Psoas muscle (tissue), 8 donors: Measurements from ENCODE around the gene CISD1. TPM values are rescaled to one million over a fixed set of nuclear protein-coding genes. Genes with fewer than 3 reads are reported as not detected.

ENCODE experiments used
- ATAC-seq, 4 donors: fragments of 200-7000 bp; cut with Tn5 transposase; one replicate each; pipeline ENCODE4 v1.9.1; 2020; ENCODE audit warnings: moderate library complexity in 3 of 4, mild to moderate bottlenecking in 2 of 4
- DNase-seq, 2 donors: peaks; one replicate each; pipeline ENCODE4 v3.0.0-alpha.2; 2020
- H3K27ac ChIP-seq: fragments of 200-600 bp; one replicate; pipeline ENCODE4 v1.8.0; 2022
- H3K27me3 ChIP-seq, 3 donors: fragments of 200-600 bp in 1 of 3; one replicate each; pipeline versions ENCODE4 v1.6.1 to v1.8.0; 2013 to 2022; ENCODE audit warnings: low read length in 2 of 3, mild to moderate bottlenecking in 2 of 3, moderate library complexity in 1 of 3; ENCODE audit not compliant: insufficient read depth in 3 of 3
- H3K36me3 ChIP-seq, 2 donors: fragments of 200-600 bp in 1 of 2; one replicate each; pipeline versions ENCODE4 v1.6.1 to v1.8.0; 2013 to 2022; ENCODE audit warnings: low read depth in 1 of 2, mild to moderate bottlenecking in 1 of 2, moderate library complexity in 1 of 2; ENCODE audit not compliant: insufficient read depth in 1 of 2
- H3K4me1 ChIP-seq: fragments of 200-600 bp; one replicate; pipeline ENCODE4 v1.8.0; 2022
- H3K4me3 ChIP-seq: fragments of 200-600 bp; one replicate; pipeline ENCODE4 v1.8.0; 2022; ENCODE audit warnings: mild to moderate bottlenecking
- H3K9me3 ChIP-seq: fragments of 200-600 bp; one replicate; pipeline ENCODE4 v1.8.0; 2022
- WGBS, 3 donors: extraction: QIAGEN DNeasy Blood & Tissue Kit; methylation state at CpG; one replicate each; pipeline versions ENCODE4 v1.1.6 to v1.1.7; 2013; 5-methylcytosine and 5-hydroxymethylcytosine counted together
- intact Hi-C, 2 donors: fragments of 100-400 bp; cut with DNase I; formaldehyde crosslinking; loops; one replicate each; pipeline versions ENCODE4 v1.11.0 to v1.14.2; 2022
- polyA plus RNA-seq, 3 donors: library from polyadenylated mRNA; stranded (reverse); fragments of 200-250 nt; gene quantifications; one replicate each; pipeline ENCODE4 v1.2.3, GENCODE V29; 2013
- total RNA-seq, 4 donors: library from RNA; stranded (reverse); fragmentation: NEBNext Ultra II Directional in 2 of 4; extraction: Animal tissue kit (Norgen Biotek cat#: 25700) in 2 of 4; gene quantifications; one replicate each; pipeline versions ENCODE4 v1.2.1 to v1.2.4, GENCODE V29; 2021 to 2023
- TF ChIP-seq, protein P1 (sequence below): fragments of 200-600 bp; IDR thresholded peaks from one replicate; pipeline ENCODE4 v1.8.0; 2022; ENCODE audit warnings: antibody characterized with exemption
- donor health status: healthy with polysubstance abuse.
- donor health status: DM: no; HTN: no; CAD: no; lungs with moderate emphysema.
- donor health status: Bipolar disorder and iron deficiency.
- donor health status: healthy.
- donor health status: DM: yes; HTN: yes; CAD: no.
- donor health status: DM: no; HTN: no; CAD: no.
- donor health status: DM: no; HTN: no; CAD: no.
- donor health status: DM: yes; HTN: yes; CAD: no.

The CISD1 gene
- total and polyA plus RNA-seq, 7 donors = 64.5 to 134 (median 95.3) TPM

- Histone ChIP-seq H3K4me3 (peak overlapping the region; percentile 92), H3K9me3 (no peaks in the 10 kb centered on the region), H3K27ac (peak overlapping the region; percentile 99), H3K4me1 (peaks cover 44% of the 10 kb centered on the region), H3K27me3 (no peaks in the 10 kb centered on the region), H3K36me3 (peaks cover 0 to 4% of the 10 kb centered on the region in 2 donors)
- intact Hi-C loops = loop anchor here (1.0 to 2.0 kb wide), 2 partner anchors 49 to 50 kb away; partner anchors contain the start of gene TFAM (in 2 of the 2)
- ATAC-seq (peak; percentile 82 to 91 (median 89)), DNase-seq (peak; percentile 35 to 86)
- TF ChIP-seq, protein P1, sequence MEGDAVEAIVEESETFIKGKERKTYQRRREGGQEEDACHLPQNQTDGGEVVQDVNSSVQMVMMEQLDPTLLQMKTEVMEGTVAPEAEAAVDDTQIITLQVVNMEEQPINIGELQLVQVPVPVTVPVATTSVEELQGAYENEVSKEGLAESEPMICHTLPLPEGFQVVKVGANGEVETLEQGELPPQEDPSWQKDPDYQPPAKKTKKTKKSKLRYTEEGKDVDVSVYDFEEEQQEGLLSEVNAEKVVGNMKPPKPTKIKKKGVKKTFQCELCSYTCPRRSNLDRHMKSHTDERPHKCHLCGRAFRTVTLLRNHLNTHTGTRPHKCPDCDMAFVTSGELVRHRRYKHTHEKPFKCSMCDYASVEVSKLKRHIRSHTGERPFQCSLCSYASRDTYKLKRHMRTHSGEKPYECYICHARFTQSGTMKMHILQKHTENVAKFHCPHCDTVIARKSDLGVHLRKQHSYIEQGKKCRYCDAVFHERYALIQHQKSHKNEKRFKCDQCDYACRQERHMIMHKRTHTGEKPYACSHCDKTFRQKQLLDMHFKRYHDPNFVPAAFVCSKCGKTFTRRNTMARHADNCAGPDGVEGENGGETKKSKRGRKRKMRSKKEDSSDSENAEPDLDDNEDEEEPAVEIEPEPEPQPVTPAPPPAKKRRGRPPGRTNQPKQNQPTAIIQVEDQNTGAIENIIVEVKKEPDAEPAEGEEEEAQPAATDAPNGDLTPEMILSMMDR = no peak
- 1% methylated on average over 35 to 37 of the region's 37 CpGs for WGBS, 3 donors
Measured at GRCh38 chr10:58335306-58336005, 66.5 kb downstream of the CISD1 start.

DNA sequence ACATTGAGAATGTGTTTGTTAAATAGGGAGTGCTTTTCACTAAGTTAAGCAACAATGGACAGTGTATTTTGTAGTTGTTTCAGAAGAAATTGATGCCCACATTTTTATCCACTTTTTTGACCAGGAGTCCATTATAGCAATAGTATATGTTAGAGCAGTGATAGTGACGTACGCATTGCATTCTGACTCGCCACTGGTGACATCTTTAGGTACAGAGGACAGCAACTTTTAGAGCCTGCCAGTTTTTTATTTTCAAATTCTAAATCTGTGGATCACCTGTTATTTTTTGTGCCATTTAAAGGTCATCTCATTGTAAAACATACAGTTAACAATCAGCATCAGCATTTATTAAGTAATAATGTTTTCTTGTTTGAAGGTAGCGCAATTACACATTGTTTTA, 67.3 kb downstream of the CISD1 start:
- WGBS, 3 donors = 40 to 56% (median 42%) methylated on average over 4 of the region's 4 CpGs
- H3K27me3 ChIP-seq = no peaks in the 10 kb centered on the region
- peak overlapping the region; percentile 92 for H3K4me3 ChIP-seq
- intact Hi-C loops = no loop called here
- TF ChIP-seq, protein P1 = no peak
- peak overlapping the region; percentile 99 for H3K27ac ChIP-seq
- DNase-seq (no peak), ATAC-seq (no peak)
- H3K9me3 ChIP-seq = no peaks in the 10 kb centered on the region
- H3K36me3 ChIP-seq = peaks cover 0 to 4% of the 10 kb centered on the region in 2 donors
- peaks cover 52% of the 10 kb centered on the region for H3K4me1 ChIP-seq

Other genes starting within 250 kb of the CISD1 start
- 10 to 100 TPM in 1 of 4 donors, 1 to 10 TPM in 3; 3.7 to 10.8 (median 4.4) TPM for gene IPMK, start 1.3 kb upstream of the CISD1 start, total RNA-seq
- 1 to 10 TPM; 2.3 to 5.6 (median 2.6) TPM for gene IPMK, start 1.3 kb upstream of the CISD1 start, polyA plus RNA-seq
- 100 to 1,000 TPM in 1 of 4 donors, 10 to 100 TPM in 3; 36.6 to 115 (median 46.6) TPM for gene UBE2D1, start 65.8 kb downstream of the CISD1 start, total RNA-seq
- 100 to 1,000 TPM in 2 of 3 donors, 10 to 100 TPM in 1; 23.8 to 120 (median 104) TPM for gene UBE2D1, start 65.8 kb downstream of the CISD1 start, polyA plus RNA-seq
- 10 to 100 TPM; 22.7 to 36.0 (median 30.2) TPM for gene TFAM, start 116.2 kb downstream of the CISD1 start, total RNA-seq
- gene TFAM, start 116.2 kb downstream of the CISD1 start, polyA plus RNA-seq = 10 to 100 TPM; 10.0 to 24.4 (median 18.7) TPM
- gene BICC1, start 243.7 kb downstream of the CISD1 start, total RNA-seq = 10 to 100 TPM in 1 of 4 donors, 1 to 10 TPM in 3; 6.3 to 13.2 (median 7.5) TPM
- gene BICC1, start 243.7 kb downstream of the CISD1 start, polyA plus RNA-seq = 1 to 10 TPM; 4.7 to 7.6 (median 4.8) TPM